ENCODE measurements around the gene APOBEC3C.
"Not testable (repeated sequence)": the region's sequence is repeated elsewhere in the genome, so short reads cannot be mapped to it uniquely, and the experiment has no call there.

The APOBEC3C gene

GRCh38 chr22:39029227-39029626, 15.2 kb downstream of the APOBEC3C start:
- Histone ChIP-seq H3K36me3 (ENCODE audit: insufficient read depth, low read length) (no peaks in the 10 kb centered on the region), H3K9ac (ENCODE audit: low read length) (no peak overlapping the region), H3K9me2 (ENCODE audit: low read depth, low read length) (no peaks in the 10 kb centered on the region), H4K20me1 (ENCODE audit: insufficient read depth, low read length) (no peaks in the 10 kb centered on the region), H3F3A (ENCODE audit: insufficient read depth, low read length) (no peaks in the 10 kb centered on the region), H3K4me2 (ENCODE audit: low read length) (no peak overlapping the region), H3K79me2 (ENCODE audit: insufficient read depth, low read length) (no peaks in the 10 kb centered on the region), H3K27ac (ENCODE audit: low read depth, low read length, poor library complexity, severe bottlenecking) (no peak overlapping the region), H3K4me3 (ENCODE audit: low read depth, low read length, poor library complexity, severe bottlenecking) (no peak overlapping the region), H2AFZ (ENCODE audit: low read length) (no peak overlapping the region), H3K4me1 (ENCODE audit: insufficient read depth, low read length, severe bottlenecking) (no peaks in the 10 kb centered on the region), H3K9me3 (ENCODE audit: low read length) (no peaks in the 10 kb centered on the region), H3K27me3 (ENCODE audit: insufficient read depth, low read length) (peaks cover 4% of the 10 kb centered on the region; the same call in 1 of the 2 replicates)
- no peak for TF ChIP-seq EZH2 (IDR thresholded peaks at IDR 0.05; ENCODE audit: borderline replicate concordance, low read length)
- no peak for TF ChIP-seq CTCF (IDR thresholded peaks at IDR 0.05; ENCODE audit: low read length)

- Histone ChIP-seq H2AFZ (ENCODE audit: low read length) (no peak overlapping the region), H4K20me1 (ENCODE audit: insufficient read depth, low read length) (no peaks in the 10 kb centered on the region), H3K9me2 (ENCODE audit: low read depth, low read length) (no peaks in the 10 kb centered on the region), H3K79me2 (ENCODE audit: insufficient read depth, low read length) (no peaks in the 10 kb centered on the region), H3K4me3 (ENCODE audit: low read depth, low read length, poor library complexity, severe bottlenecking) (no peak overlapping the region), H3K27me3 (ENCODE audit: insufficient read depth, low read length) (peaks cover 5% of the 10 kb centered on the region; the same call in 1 of the 2 replicates), H3K27ac (ENCODE audit: low read depth, low read length, poor library complexity, severe bottlenecking) (no peak overlapping the region), H3K9ac (ENCODE audit: low read length) (no peak overlapping the region), H3K4me2 (ENCODE audit: low read length) (no peak overlapping the region), H3F3A (ENCODE audit: insufficient read depth, low read length) (no peaks in the 10 kb centered on the region), H3K9me3 (ENCODE audit: low read length) (no peaks in the 10 kb centered on the region), H3K36me3 (ENCODE audit: insufficient read depth, low read length) (no peaks in the 10 kb centered on the region), H3K4me1 (ENCODE audit: insufficient read depth, low read length, severe bottlenecking) (no peaks in the 10 kb centered on the region)
- TF ChIP-seq EZH2 (IDR thresholded peaks at IDR 0.05; ENCODE audit: borderline replicate concordance, low read length), result no peak
- TF ChIP-seq CTCF (IDR thresholded peaks at IDR 0.05; ENCODE audit: low read length), result no peak
Measured at GRCh38 chr22:39030705-39031104, 16.6 kb downstream of the APOBEC3C start.

- H3K4me1 ChIP-seq (ENCODE audit: insufficient read depth, low read length, severe bottlenecking); H3K79me2 ChIP-seq (ENCODE audit: insufficient read depth, low read length); H3K9me3 ChIP-seq (ENCODE audit: low read length); H3K36me3 ChIP-seq (ENCODE audit: insufficient read depth, low read length); H3K27me3 ChIP-seq (ENCODE audit: insufficient read depth, low read length); H3K27ac ChIP-seq (ENCODE audit: low read depth, low read length, poor library complexity, severe bottlenecking); H3K9ac ChIP-seq (ENCODE audit: low read length); H4K20me1 ChIP-seq (ENCODE audit: insufficient read depth, low read length); H2AFZ ChIP-seq (ENCODE audit: low read length); H3F3A ChIP-seq (ENCODE audit: insufficient read depth, low read length); H3K9me2 ChIP-seq (ENCODE audit: low read depth, low read length); H3K4me3 ChIP-seq (ENCODE audit: low read depth, low read length, poor library complexity, severe bottlenecking); H3K4me2 ChIP-seq (ENCODE audit: low read length): not testable (repeated sequence)
Measured at GRCh38 chr22:39031434-39032295, 17.6 kb downstream of the APOBEC3C start.

GRCh38 chr22:39037071-39037470, 23.0 kb downstream of the APOBEC3C start:
- H3K27ac ChIP-seq (ENCODE audit: low read depth, low read length, poor library complexity, severe bottlenecking); H3K4me3 ChIP-seq (ENCODE audit: low read depth, low read length, poor library complexity, severe bottlenecking); H3K9me2 ChIP-seq (ENCODE audit: low read depth, low read length): not testable (repeated sequence)

More at GRCh38 chr22:39037071-39037470, 23.0 kb downstream of the APOBEC3C start:
- not testable (repeated sequence) for H3K9me3 ChIP-seq (ENCODE audit: low read length); H3K27me3 ChIP-seq (ENCODE audit: insufficient read depth, low read length); H2AFZ ChIP-seq (ENCODE audit: low read length); H3K4me1 ChIP-seq (ENCODE audit: insufficient read depth, low read length, severe bottlenecking); H3K36me3 ChIP-seq (ENCODE audit: insufficient read depth, low read length); H3K79me2 ChIP-seq (ENCODE audit: insufficient read depth, low read length); H3K9ac ChIP-seq (ENCODE audit: low read length); H3K4me2 ChIP-seq (ENCODE audit: low read length); H3F3A ChIP-seq (ENCODE audit: insufficient read depth, low read length); H4K20me1 ChIP-seq (ENCODE audit: insufficient read depth, low read length)

All from OCI-LY1 (cell line).